Neural crest cell (in vitro differentiated cells): ENCODE results near the gene FCMR. TPM values are rescaled to one million over a fixed set of nuclear protein-coding genes. Genes with fewer than 3 reads are reported as not detected.

Experiments
- DNase-seq: peaks from one replicate; pipeline ENCODE4 v3.0.0; 2021; ENCODE audit warnings: low read depth, mixed read lengths, low spot score
- H3K27ac Mint-ChIP-seq: one replicate; pipeline ENCODE4 v1.8.0; 2021; ENCODE audit warnings: mild to moderate bottlenecking, mixed read lengths; ENCODE audit not compliant: unreplicated experiment
- H3K27me3 Mint-ChIP-seq: 2 replicates; pipeline ENCODE4 v1.8.0; 2021; ENCODE audit warnings: low read depth, mild to moderate bottlenecking, mixed read lengths
- H3K36me3 Mint-ChIP-seq: 2 replicates; pipeline ENCODE4 v1.8.0; 2021; ENCODE audit warnings: low read depth, mild to moderate bottlenecking, mixed read lengths
- H3K4me1 Mint-ChIP-seq: 2 replicates; pipeline ENCODE4 v1.8.0; 2021; ENCODE audit warnings: mixed read lengths
- H3K4me3 Mint-ChIP-seq: one replicate; pipeline ENCODE4 v1.8.0; 2021; ENCODE audit warnings: mild to moderate bottlenecking, mixed read lengths
- H3K9me3 Mint-ChIP-seq: 2 replicates; pipeline ENCODE4 v1.8.0; 2021; ENCODE audit warnings: mixed read lengths
- total RNA-seq: library from RNA; stranded (reverse); gene quantifications from 2 replicates; pipeline ENCODE4 v1.2.1, GENCODE V29; 2021
- TF ChIP-seq, protein P1 (sequence below): fragments of 200-600 bp; sonication (generic); conservative IDR thresholded peaks from 2 replicates; pipeline ENCODE4 v1.5.0; 2021; ENCODE audit warnings: antibody characterized with exemption, mild to moderate bottlenecking

The FCMR gene
- total RNA-seq, 1 donor from 2014 or later: not detected

DNA sequence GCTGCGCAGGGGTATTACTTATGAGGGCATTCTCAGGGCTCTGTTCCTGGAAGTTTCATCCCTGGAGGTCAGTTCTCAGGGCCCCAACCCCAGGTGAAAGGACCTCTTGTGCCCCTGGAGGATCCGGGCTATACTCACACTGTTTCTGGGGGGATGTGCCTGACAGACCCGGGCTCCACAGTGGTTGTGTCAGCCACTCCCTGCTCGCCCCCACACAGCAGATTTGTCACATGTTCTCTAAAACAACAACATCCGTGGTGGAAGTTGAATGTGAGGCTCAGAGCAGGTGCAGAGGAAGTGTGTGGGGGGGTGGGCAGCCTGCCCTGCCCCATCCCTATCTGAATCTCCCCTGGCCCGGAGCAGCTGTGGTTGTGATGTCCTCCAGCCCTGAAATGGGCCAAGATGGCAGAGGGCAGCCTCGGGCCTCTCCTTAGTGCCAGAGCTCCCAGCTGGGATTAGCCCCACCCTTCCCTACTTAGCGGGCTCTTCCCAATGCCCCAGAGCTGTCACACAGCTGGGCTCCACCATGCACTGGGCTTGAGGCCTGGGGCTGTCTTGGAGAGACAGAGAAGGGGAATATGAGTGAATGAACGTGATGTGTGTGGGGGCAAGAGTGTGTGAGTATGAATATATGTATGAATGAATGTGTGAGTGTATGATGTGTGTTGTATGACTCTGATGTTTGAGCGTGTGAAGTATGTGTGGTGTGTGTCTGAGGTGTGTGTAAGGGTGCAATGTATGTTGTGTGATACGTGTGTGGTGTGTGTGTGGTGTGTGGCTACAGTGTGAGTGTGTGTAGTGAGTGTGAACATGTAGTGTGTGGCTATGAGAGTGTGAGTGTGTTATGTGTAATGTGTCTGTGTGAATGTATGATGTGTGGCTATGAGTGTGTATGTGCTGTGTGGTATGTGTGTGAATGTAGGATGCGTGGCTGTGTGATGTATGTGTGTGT, 1.5 kb upstream of the FCMR start:
- H3K36me3 Mint-ChIP-seq: no peaks in the 10 kb centered on the region
- TF ChIP-seq, protein P1, sequence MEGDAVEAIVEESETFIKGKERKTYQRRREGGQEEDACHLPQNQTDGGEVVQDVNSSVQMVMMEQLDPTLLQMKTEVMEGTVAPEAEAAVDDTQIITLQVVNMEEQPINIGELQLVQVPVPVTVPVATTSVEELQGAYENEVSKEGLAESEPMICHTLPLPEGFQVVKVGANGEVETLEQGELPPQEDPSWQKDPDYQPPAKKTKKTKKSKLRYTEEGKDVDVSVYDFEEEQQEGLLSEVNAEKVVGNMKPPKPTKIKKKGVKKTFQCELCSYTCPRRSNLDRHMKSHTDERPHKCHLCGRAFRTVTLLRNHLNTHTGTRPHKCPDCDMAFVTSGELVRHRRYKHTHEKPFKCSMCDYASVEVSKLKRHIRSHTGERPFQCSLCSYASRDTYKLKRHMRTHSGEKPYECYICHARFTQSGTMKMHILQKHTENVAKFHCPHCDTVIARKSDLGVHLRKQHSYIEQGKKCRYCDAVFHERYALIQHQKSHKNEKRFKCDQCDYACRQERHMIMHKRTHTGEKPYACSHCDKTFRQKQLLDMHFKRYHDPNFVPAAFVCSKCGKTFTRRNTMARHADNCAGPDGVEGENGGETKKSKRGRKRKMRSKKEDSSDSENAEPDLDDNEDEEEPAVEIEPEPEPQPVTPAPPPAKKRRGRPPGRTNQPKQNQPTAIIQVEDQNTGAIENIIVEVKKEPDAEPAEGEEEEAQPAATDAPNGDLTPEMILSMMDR: no peak
- no peaks in the 10 kb centered on the region for H3K27me3 Mint-ChIP-seq
- no peaks in the 10 kb centered on the region for H3K9me3 Mint-ChIP-seq
- no peak for DNase-seq
- no peak overlapping the region for H3K27ac Mint-ChIP-seq
- H3K4me1 Mint-ChIP-seq: no peaks in the 10 kb centered on the region
- no peak overlapping the region for H3K4me3 Mint-ChIP-seq

DNA sequence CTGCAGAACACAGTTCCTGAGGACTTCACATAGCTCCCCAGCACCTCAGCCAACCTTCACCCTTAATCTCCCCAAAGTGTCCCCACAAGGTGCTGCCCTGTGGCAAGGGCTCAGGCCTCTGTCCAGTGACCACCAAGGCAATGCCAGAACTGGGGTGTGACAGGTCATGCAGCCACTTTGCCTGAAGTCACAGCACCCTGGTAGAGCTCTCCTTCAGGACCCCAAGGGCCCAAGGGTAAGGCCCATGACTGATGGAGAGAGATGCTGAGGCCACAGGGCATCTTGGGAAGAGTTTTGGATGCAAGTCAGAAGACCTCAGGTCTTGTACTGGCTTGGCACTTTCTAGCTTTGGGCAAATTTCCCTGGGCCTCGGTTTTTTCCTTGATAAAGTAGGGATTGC, 783 bp upstream of the FCMR start:
- Mint-ChIP-seq H3K36me3 (no peaks in the 10 kb centered on the region), H3K4me3 (no peak overlapping the region), H3K27me3 (peaks cover 2% of the 10 kb centered on the region), H3K27ac (no peak overlapping the region), H3K9me3 (no peaks in the 10 kb centered on the region), H3K4me1 (no peaks in the 10 kb centered on the region)
- TF ChIP-seq, protein P1: no peak
- DNase-seq: no peak

GRCh38 chr1:206918076-206918475, 3.7 kb downstream of the FCMR start:
- no peak for DNase-seq
- TF ChIP-seq, protein P1: no peak
- peaks cover 33% of the 10 kb centered on the region for H3K27me3 Mint-ChIP-seq
- no peaks in the 10 kb centered on the region for H3K36me3 Mint-ChIP-seq
- no peak overlapping the region for H3K4me3 Mint-ChIP-seq
- H3K9me3 Mint-ChIP-seq: no peaks in the 10 kb centered on the region
- no peaks in the 10 kb centered on the region for H3K4me1 Mint-ChIP-seq
- H3K27ac Mint-ChIP-seq: no peak overlapping the region

- Mint-ChIP-seq H3K27me3 (peaks cover 51% of the 10 kb centered on the region), H3K9me3 (no peaks in the 10 kb centered on the region)
Observed at GRCh38 chr1:206916000-206916709, 5.6 kb downstream of the FCMR start.

GRCh38 chr1:206915030-206915735, 6.6 kb downstream of the FCMR start:
- Mint-ChIP-seq H3K4me3 (no peak overlapping the region), H3K36me3 (no peaks in the 10 kb centered on the region), H3K27me3 (peaks cover 60% of the 10 kb centered on the region), H3K9me3 (no peaks in the 10 kb centered on the region), H3K27ac (no peak overlapping the region), H3K4me1 (no peaks in the 10 kb centered on the region)
- TF ChIP-seq, protein P1: no peak
- no peak for DNase-seq

More at GRCh38 chr1:206916000-206916709, 5.6 kb downstream of the FCMR start:
- TF ChIP-seq, protein P1: no peak
- H3K36me3 Mint-ChIP-seq: no peaks in the 10 kb centered on the region
- H3K4me3 Mint-ChIP-seq: no peak overlapping the region
- no peaks in the 10 kb centered on the region for H3K4me1 Mint-ChIP-seq
- no peak overlapping the region for H3K27ac Mint-ChIP-seq
- DNase-seq: no peak
